Mucosa of descending colon (tissue), 3 donors: Measurements from ENCODE around the gene KIAA1755. TPM values are rescaled to one million over a fixed set of nuclear protein-coding genes. Genes with fewer than 3 reads are reported as not detected.

Experiments used
- ATAC-seq: fragments of 200-7000 bp; cut with Tn5 transposase; one replicate; pipeline ENCODE4 v1.9.1; 2020; ENCODE audit warnings: mild to moderate bottlenecking, moderate library complexity
- DNase-seq, 3 donors: peaks; one replicate each; pipeline ENCODE4 v3.0.0-alpha.2; 2020
- H3K36me3 ChIP-seq: fragments of 200-600 bp; one replicate; pipeline ENCODE4 v1.8.0; 2021; ENCODE audit warnings: low read depth, mild to moderate bottlenecking
- H3K4me1 ChIP-seq: fragments of 200-600 bp; one replicate; pipeline ENCODE4 v1.8.0; 2021; ENCODE audit warnings: low read depth, mild to moderate bottlenecking
- H3K4me3 ChIP-seq: fragments of 200-600 bp; one replicate; pipeline ENCODE4 v1.8.0; 2021; ENCODE audit warnings: mild to moderate bottlenecking
- H3K9me3 ChIP-seq: fragments of 200-600 bp; one replicate; pipeline ENCODE4 v1.8.0; 2021; ENCODE audit warnings: mild to moderate bottlenecking
- CTCF ChIP-seq: fragments of 200-600 bp; IDR thresholded peaks from one replicate; pipeline ENCODE4 v1.8.0; 2022; ENCODE audit warnings: antibody characterized with exemption, mild to moderate bottlenecking
- intact Hi-C, 2 donors: fragments of 100-400 bp; cut with DNase I in 1 of 2; cut with micrococcal nuclease in 1 of 2; formaldehyde crosslinking; loops; one replicate each; pipeline versions ENCODE4 v1.11.0 to v1.11.1; 2022; cut with DNase I, micrococcal nuclease
- total RNA-seq, 3 donors: library from RNA; stranded (reverse); fragmentation: NEBNext Ultra II Directional in 2 of 3; extraction: Animal tissue kit (Norgen Biotek cat#: 25700) in 2 of 3; gene quantifications; one replicate each; pipeline versions ENCODE4 v1.2.1 to v1.2.4, GENCODE V29; 2021 to 2023
- donor health status: DM: no; HTN: no; CAD: no; lungs with moderate emphysema.
- donor health status: DM: no; HTN: no; CAD: no.
- donor health status: DM: no; HTN: yes; CAD: no.

The KIAA1755 gene
- total RNA-seq, 3 donors from 2014 or later = 1.2 to 22.4 (median 3.4) TPM

- Histone ChIP-seq H3K36me3 (no peaks in the 10 kb centered on the region), H3K4me3 (no peak overlapping the region), H3K4me1 (no peaks in the 10 kb centered on the region), H3K9me3 (no peaks in the 10 kb centered on the region)
- TF ChIP-seq CTCF = no peak
- no peak for ATAC-seq
- DNase-seq = no peak
- intact Hi-C loops = loop anchor here in 1 of 2 donors (10.0 kb wide), 1 partner anchor 89 kb away; no protein-coding TSS in a partner anchor
These were observed 34.7 kb downstream of the KIAA1755 start for GRCh38 chr20:38225900-38226263.

- no peaks in the 10 kb centered on the region for H3K9me3 ChIP-seq
- no peak for ATAC-seq
- intact Hi-C loops = loop anchor here in 1 of 2 donors (10.0 kb wide), 1 partner anchor 89 kb away; no protein-coding TSS in a partner anchor
- TF ChIP-seq CTCF = no peak
- no peaks in the 10 kb centered on the region for H3K4me1 ChIP-seq
- no peak overlapping the region for H3K4me3 ChIP-seq
- no peak for DNase-seq
- H3K36me3 ChIP-seq = no peaks in the 10 kb centered on the region
These were observed 35.2 kb downstream of the KIAA1755 start for GRCh38 chr20:38225240-38225899.

DNA sequence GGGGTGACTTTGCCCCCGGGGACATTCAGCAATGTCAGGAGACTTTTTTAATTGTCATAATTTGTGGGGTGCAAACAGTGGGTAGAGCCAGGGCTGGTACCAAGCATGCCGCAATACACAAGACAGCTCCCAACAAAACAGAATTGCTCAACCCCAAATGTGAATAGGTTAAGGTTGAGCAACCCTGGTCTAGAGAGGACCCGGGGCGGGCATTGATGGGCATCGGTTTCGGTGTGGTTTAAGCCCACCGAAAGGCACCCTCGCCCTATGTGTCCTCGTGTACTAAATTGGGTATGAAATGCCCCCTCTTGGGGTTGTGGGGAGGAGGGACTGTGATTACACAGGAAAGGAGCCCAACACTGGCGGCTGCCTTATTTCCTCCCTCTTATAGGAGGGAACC, 36.0 kb downstream of the KIAA1755 start:
- DNase-seq = no peak
- intact Hi-C loops = loop anchor here (5.0 to 10.0 kb wide), 4 partner anchors 90 to 662 kb away; no protein-coding TSS in a partner anchor
- no peaks in the 10 kb centered on the region for H3K9me3 ChIP-seq
- no peak for ATAC-seq
- no peaks in the 10 kb centered on the region for H3K36me3 ChIP-seq
- TF ChIP-seq CTCF = no peak
- H3K4me1 ChIP-seq = no peaks in the 10 kb centered on the region
- no peak overlapping the region for H3K4me3 ChIP-seq

DNA sequence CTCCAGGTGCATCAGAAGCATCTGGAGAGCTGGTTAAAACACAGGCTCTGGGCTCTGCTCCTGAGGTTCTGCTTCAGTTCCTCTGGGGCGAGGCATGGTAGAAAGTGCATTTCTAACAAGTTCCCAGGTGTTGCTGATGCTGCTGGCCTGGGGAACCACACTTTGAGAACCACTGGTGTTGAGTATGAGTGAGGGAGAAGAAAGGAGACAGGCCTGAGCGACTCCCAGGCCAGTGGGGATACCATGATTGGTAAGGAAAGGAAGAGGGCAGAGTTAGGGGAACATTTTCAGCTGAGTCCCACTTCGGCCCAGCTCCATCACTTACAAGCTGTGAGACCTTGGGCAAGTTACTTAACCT, 36.8 kb downstream of the KIAA1755 start:
- H3K9me3 ChIP-seq = no peaks in the 10 kb centered on the region
- H3K36me3 ChIP-seq = no peaks in the 10 kb centered on the region
- no peaks in the 10 kb centered on the region for H3K4me1 ChIP-seq
- no peak overlapping the region for H3K4me3 ChIP-seq
- ATAC-seq (no peak), DNase-seq (no peak)
- intact Hi-C loops = loop anchor here (5.0 to 10.0 kb wide), 4 partner anchors 91 to 661 kb away; no protein-coding TSS in a partner anchor
- TF ChIP-seq CTCF = no peak

GRCh38 chr20:38222923-38223742, 37.4 kb downstream of the KIAA1755 start:
- no peak for ATAC-seq
- no peak for TF ChIP-seq CTCF
- H3K36me3 ChIP-seq = no peaks in the 10 kb centered on the region
- H3K4me3 ChIP-seq = no peak overlapping the region
- intact Hi-C loops = loop anchor here (5.0 to 10.0 kb wide), 4 partner anchors 92 to 661 kb away; no protein-coding TSS in a partner anchor
- no peaks in the 10 kb centered on the region for H3K9me3 ChIP-seq
- no peaks in the 10 kb centered on the region for H3K4me1 ChIP-seq
- DNase-seq = no peak
